Hematopoietic multipotent progenitor cell treated with erythropoietin and hydrocortisone succinate and interleukin-3 and kit ligand, for 4 days (in vitro differentiated cells): ENCODE results near the gene ZNF415.
A peak's percentile ranks its signal among the peaks of the same experiment; 100 is the strongest.
"Not testable (repeated sequence)": the region's sequence is repeated elsewhere in the genome, so short reads cannot be mapped to it uniquely, and the experiment has no call there.

Source experiments
- DNase-seq: peaks from one replicate; pipeline ENCODE4 v3.0.0-alpha.2; 2015

Gene ZNF415

GRCh38 chr19:53102206-53102755, 30.4 kb downstream of the ZNF415 start:
- DNase-seq = peak; percentile 8

GRCh38 chr19:53101518-53101917, 31.2 kb downstream of the ZNF415 start:
- peak; percentile 61 for DNase-seq

GRCh38 chr19:53098570-53098969, 34.1 kb downstream of the ZNF415 start:
- not testable (repeated sequence) for DNase-seq

- DNase-seq = not testable (repeated sequence)
These were observed 35.6 kb downstream of the ZNF415 start for GRCh38 chr19:53096982-53097690.

- not testable (repeated sequence) for DNase-seq
These were observed 36.1 kb downstream of the ZNF415 start for GRCh38 chr19:53096579-53096978.

GRCh38 chr19:53094754-53095575, 37.7 kb downstream of the ZNF415 start:
- DNase-seq = no peak

GRCh38 chr19:53092723-53093122, 40.0 kb downstream of the ZNF415 start:
- no peak for DNase-seq

GRCh38 chr19:53091413-53092254, 41.1 kb downstream of the ZNF415 start:
- DNase-seq = no peak

- DNase-seq = peak; percentile 11
These were observed 44.6 kb downstream of the ZNF415 start for GRCh38 chr19:53088091-53088490.

- no peak for DNase-seq
These were observed 45.8 kb downstream of the ZNF415 start for GRCh38 chr19:53086949-53087348.

- no peak for DNase-seq
These were observed 47.2 kb downstream of the ZNF415 start for GRCh38 chr19:53085496-53085895.

- DNase-seq = no peak
These were observed 49.8 kb downstream of the ZNF415 start for GRCh38 chr19:53082929-53083328.

GRCh38 chr19:53079313-53079924, 53.3 kb downstream of the ZNF415 start:
- DNase-seq = no peak

- no peak for DNase-seq
These were observed 54.0 kb downstream of the ZNF415 start for GRCh38 chr19:53078668-53079067.

- DNase-seq = peak; percentile 25
These were observed 55.7 kb downstream of the ZNF415 start for GRCh38 chr19:53076984-53077383.

- DNase-seq = no peak
These were observed 63.9 kb downstream of the ZNF415 start for GRCh38 chr19:53068834-53069233.

GRCh38 chr19:53068199-53068598, 64.5 kb downstream of the ZNF415 start:
- DNase-seq = no peak

- peak; percentile 47 for DNase-seq
These were observed 74.7 kb downstream of the ZNF415 start for GRCh38 chr19:53057904-53058580.
